HG02610 (cell line): Measurements from ENCODE around the gene NUP188.
"Not testable (repeated sequence)": the region's sequence is repeated elsewhere in the genome, so short reads cannot be mapped to it uniquely, and the experiment has no call there.

Experiments used
- ATAC-seq: cut with Tn5 transposase; IDR thresholded peaks from one replicate; pipeline ENCODE4 v1.9.1; 2021; ENCODE audit warnings: mild to moderate bottlenecking, moderate library complexity; ENCODE audit not compliant: unreplicated experiment

NUP188 gene

DNA sequence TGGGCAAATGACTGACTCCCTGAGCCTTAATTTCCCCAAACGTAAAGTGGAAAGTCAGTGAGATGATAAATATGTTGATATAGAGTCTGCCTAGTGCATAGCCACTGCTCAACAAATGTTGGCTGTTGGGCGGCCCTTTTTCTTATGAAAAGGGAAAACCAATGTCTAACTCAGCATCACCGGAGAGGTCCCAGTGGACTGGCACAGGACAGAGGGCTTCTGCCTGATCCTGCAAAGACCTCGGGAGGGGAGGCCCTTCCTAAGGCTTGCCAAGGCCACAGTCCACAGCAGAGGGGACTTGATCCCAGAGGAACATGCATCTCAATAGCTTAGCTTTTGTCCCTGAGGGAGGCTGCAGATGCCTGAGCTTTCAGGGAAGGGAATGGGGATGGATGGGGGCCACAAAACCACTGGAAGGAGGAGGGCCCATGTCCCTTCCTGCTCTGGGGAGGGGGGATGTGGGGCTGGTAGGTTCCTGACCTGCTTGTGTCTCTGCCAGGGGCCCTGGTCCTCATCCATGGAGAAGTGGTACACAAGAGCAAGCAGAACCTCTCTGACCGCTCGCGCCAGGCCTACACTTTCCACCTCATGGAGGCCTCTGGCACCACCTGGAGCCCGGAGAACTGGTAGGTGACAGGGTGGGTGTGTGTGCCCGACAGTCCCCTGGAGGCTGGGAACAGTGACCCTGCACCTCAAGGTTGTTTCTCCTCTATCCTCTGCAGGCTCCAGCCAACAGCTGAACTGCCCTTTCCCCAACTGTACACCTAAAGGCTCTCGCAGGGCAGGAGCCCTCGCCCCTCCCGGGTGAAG lies 6.3 kb upstream of the NUP188 start:
- ATAC-seq: no peak

DNA sequence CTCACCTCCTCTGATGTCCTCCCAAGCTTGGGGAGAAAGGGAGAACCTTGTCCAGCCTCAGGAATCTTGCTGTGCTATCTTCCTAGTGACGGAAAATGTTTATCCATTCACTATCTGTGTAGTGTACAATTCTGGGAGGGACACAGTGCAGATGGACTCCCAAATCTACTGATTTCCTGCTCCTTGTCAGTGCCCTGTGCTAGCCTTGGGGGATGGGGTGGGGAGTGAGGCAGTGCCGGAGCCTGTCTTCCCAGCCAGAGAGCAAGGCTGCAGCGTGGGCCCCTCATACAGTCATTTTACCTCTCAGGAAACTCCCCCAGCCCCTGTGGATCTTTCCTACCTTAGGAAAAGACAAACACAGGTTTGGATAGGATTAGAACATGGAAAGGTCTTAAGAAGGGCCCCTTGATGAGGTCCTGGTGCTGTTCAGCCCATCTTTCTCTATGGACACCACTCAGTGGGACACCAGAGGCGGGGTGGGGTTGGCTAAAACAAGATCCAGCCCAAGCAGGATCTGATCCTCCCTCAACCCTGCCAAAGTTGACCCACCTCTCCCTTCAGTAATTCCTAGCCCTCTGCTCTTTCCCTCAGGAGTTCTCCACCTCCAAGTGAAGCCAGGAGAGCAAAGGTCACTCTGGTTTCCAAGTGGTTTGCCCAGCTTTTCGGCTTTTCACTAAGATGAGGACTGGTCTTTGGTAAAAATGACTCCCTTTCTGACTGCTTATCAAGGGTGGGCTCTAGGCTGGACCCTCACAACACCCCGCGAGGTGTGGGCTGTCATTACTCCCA lies 3.5 kb upstream of the NUP188 start:
- ATAC-seq: no peak

DNA sequence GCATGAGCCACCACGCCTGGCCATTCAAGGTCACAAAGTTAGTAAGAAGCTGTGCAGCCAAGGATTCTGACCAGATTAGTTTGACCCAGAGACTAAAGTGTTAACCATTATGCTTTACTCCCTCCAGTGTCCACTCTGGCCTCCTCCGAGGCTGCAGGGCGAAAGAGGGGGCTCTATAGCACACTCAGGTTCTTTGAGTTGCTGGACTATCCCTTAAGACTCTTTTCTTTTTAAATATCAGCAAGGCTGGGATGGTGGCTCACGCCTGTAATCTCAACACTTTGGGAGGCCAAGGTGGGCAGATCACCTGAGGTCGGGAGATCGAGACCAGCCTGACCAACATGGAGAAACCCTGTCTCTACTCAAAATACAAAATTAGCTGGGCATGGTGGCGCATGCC lies 2.5 kb upstream of the NUP188 start:
- not testable (repeated sequence) for ATAC-seq

DNA sequence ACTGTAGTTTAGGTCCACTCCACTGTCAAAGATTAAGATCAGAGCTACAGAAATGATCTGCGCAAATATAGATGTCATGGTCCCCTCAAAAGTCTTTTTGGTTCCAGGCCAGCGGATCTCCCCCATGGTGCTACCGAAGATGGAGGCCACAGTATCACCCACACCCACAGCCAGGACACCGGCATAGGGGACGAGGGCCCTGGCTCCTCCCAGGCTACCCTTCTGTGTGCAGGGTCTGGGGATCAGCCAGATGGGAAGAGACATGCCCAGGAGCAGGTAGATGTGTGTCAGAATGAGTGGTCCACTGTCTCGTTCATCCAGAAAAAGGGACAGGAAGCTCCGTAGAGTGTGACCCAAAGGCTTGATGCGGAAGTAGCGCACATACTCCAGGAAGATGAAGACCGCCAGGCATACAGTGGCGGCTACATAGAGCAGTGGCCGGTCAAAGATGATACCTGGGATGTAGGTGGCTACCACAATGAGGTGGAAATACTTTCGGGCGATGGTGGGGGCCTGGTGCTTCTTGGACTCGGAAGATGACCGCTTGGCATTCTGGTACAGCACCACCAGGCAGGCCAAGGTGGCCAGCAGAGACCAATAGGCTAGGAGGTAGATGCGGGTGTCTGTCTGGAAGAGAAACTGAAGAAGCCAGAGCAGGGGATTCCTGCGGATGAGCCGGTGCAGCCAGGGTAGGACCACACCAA lies 1.5 kb upstream of the NUP188 start:
- no peak for ATAC-seq

DNA sequence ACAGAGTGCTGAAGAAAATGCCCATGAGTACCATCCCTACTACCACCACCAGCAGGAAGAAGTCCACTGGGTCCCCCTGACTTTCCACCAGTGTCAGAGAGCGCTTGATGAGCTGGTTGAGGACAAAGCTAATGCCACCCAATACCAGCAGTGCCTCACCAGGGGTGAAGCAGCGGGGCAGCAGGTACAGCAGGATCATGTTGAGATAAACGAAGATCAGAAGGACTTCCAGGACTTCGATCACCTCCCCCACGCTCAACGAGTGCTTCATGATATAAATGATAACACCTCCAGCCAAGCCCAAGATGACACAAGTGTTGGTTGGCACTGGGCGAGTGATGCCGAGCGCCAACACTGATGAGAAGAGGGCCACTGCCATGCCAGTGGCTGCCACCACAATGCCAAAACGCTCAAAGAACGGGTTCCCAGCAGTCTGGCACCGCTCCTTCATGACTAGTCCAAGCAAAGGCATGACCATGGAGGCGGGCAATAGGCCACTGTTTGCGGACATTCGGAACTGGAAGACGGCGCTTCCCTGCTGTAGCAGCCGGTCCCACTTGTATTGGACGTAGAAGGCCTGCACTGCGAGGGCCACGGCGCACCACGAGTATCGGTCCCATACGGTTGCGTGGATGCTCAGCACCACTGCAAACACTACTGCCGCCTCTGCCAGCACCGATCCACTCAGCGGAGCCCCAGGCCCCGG lies 775 bp upstream of the NUP188 start:
- no peak for ATAC-seq

DNA sequence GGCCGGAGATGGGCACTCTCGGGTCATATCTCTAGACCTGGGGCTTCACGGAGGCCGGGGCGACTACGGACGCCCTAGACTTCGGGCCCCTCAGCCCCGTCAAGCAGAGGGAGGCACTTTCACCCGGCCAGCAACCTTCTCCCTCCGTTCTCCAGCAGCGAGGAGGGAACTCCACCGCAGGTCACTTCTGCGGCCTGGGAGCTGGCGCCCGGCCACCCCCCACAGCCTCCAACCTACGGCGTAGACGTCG lies 297 bp upstream of the NUP188 start:
- ATAC-seq: no peak

DNA sequence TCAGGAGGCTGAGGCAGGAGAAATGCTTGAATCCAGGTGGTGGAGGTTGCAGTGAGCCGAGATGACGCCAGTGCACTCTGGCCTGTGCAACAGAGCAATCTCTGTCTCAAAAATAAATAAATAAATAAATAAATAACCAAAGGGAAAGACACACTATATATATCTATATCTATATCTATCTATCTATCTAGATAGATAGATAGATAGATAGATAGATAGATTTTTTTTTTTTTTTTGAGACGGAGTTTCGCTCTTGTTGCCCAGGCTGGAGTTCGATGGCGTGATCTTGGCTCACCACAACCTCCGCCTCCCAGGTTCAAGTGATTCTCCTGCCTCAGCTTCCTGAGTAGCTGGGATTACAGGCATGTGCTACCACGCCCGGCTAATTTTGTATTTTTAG lies 13.9 kb downstream of the NUP188 start:
- ATAC-seq: not testable (repeated sequence)

DNA sequence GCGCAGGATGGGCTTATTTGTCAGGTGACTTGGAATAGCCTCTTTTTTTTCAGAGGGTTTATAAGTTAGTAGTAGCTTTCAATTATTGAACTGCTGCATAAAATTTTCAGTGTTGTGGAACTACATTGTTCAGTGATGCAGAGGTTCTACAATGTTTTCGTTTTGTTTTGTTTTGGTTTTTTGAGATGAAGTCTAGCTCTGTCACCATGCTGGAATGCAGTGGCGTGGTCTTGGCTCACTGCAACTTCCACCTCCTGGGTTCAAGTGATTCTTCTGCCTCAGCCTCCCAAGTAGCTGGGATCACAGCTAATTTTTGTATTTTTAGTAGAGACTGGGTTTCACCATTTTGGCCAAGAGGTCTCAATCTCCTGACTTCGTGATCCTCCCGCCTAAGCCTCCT lies 22.0 kb downstream of the NUP188 start:
- ATAC-seq: no peak

DNA sequence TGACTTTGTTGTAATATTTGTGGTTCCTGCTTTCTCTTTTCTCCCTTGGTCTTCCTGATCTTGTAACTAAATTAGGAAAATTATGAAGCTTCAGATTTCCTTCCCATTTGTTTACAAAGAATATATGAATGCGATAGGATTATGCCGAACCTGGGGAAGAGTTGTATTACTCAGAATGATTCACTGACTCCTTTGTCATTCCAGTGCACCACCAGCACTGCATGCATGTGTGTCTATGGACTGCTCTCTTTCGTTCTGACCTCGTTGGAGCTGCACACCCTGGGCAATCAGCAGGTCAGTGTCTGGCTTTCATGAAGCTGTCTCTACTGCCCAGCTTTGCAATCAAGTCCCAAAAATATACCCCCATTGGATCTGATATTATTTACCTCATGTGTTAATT lies 25.5 kb downstream of the NUP188 start:
- ATAC-seq: no peak

DNA sequence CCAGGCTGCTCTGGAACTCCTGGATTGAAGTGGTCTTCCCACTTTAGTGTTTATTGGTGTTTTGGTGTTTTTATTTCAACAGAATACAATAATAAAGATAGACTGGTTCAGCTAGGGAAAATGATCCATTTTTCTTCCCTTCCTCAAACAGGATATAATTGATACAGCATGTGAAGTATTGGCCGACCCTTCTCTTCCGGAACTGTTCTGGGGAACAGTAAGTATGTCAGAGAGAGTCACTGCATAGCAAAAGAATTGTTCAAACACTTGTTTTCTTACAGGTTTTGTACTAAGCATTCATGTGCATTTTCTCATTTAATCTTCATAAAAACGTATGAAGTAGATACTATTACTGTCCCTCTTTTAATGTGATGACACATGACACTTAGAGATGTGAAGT lies 31.6 kb downstream of the NUP188 start:
- ATAC-seq: no peak

DNA sequence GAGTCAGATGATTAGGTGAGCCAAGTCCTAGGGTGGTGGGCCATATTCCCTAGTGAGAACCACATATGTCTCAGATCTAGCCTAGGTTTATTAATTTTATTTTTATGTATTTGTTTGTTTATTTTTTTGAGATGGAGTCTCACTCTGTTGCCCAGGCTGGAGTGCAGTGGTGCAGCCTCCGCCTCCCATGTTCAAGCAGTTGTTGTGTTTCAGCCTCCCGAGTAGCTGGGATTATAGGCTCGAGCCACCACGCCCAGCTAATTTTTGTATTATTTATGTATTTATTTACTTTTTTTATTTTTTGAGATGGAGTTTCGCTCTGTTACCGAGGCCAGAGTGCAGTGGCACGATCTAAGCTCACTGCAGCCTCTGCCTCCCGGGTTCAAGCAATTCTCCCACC lies 36.0 kb downstream of the NUP188 start:
- no peak for ATAC-seq

DNA sequence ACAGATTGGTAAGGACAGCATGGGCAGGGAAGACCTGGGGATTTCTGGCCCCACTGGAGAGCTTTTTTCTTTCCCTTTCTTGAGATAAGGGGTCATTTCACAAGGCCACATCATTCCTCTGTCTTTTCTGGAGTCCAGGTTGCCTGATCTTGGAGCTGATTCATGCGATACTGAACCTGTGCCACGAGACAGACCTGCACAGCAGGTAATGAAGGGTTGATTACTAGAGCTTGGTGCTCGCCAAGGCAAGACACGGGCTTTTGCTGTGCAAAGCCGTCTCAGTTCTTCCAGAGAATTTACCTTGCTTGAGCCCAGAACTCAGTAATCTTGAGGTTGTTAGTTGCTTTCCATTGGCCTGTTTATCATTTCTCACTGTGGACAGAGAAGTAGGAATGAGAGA lies 39.2 kb downstream of the NUP188 start:
- ATAC-seq: no peak

DNA sequence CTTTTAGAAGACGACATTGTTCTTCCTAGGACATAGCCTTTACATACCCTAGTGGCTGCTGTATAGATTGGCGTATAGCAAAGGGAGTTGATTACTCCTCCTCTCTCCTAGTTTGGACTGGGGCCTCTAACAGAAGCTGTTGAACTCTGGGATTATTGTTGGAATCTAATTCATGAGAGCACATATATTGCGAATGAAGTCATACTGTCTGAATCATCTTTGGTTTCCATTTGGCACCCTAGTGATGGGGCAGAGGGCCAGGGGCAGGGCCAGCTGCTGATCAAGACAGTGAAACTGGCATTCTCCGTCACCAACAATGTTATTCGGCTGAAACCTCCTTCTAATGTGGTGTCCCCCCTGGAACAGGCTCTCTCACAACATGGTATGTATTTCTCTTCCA lies 40.3 kb downstream of the NUP188 start:
- no peak for ATAC-seq

DNA sequence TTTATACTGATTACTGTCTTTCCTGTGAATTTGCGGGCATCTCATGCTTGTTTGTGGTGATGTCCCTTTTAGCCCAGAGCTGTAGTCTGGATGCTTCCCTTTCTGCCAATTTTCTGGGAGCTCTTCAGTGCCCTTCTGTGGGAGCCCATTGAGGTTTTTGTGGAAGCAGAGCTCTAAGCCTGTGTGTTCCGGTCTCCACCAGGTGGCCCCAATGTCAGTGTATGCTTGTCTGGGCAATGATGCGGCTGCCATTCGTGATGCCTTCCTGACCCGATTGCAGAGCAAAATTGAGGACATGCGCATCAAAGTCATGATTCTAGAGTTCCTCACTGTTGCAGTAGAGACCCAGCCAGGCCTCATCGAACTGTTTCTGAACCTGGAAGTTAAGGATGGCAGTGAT lies 45.5 kb downstream of the NUP188 start:
- ATAC-seq: no peak

DNA sequence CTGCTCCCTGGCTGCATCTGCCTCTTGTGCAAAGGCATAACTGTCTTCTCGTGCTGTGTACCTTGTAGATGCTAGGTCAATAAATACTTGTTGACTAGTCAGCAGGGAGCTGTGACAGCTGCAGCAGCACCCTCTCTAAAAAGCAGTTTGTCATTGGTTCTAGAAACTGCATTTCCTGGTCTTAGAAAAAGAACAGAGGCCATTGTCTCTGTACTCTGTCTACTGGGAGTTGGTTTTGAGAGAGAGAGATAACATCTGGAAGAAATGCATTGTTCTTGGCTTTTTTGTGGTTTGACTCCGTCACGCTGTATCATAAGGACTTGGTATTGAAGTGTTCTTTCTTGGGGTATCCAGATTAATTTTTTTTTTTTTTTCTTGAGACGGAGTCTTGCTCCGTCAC lies 48.3 kb downstream of the NUP188 start:
- ATAC-seq: no peak

DNA sequence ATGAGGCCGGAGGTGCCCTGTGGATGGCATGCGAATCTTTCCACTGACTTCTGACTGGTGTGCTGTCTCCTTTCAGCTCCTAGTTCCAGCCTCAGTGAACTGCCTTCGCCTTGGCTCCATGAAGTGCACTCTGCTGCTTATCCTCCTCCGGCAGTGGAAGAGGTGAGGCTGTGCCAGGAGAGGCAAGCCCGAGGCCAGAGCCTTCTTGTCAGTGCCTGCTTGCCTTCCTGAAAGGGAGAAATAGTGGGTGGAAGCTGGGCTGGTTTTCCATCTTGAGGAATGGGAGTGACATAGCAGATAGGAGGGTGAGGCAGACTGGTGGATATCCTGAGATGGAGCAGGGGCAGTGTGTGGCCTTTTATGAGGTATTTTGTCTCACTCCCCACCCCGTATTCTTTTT lies 51.0 kb downstream of the NUP188 start:
- ATAC-seq: no peak

DNA sequence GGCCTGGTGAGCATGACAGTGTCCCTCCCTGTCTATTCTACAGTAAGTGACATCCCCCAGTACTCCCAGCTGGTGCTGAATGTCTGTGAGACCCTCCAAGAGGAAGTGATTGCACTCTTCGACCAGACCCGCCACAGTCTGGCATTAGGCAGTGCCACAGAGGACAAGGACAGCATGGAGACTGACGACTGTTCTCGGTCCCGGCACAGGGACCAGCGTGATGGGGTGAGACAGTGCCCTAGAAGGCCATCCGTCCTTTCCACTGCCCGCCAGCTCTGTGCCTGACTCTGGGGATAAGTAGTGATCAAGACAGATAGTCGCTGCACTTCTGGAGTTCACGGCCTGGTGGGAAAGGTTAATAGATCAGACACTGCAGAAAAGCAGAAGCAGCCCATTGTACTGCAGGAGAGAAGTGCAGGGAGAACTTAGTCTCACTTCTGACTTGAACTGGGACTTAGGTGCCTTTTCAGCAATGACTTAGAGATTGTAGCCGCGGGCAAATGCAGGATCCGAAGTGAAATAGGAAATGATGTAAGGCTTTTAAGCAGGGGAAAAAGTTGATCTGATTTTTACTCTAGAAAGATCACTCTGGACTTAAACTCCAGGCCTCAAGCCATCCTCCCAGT lies 52.2 kb downstream of the NUP188 start:
- no peak for ATAC-seq

DNA sequence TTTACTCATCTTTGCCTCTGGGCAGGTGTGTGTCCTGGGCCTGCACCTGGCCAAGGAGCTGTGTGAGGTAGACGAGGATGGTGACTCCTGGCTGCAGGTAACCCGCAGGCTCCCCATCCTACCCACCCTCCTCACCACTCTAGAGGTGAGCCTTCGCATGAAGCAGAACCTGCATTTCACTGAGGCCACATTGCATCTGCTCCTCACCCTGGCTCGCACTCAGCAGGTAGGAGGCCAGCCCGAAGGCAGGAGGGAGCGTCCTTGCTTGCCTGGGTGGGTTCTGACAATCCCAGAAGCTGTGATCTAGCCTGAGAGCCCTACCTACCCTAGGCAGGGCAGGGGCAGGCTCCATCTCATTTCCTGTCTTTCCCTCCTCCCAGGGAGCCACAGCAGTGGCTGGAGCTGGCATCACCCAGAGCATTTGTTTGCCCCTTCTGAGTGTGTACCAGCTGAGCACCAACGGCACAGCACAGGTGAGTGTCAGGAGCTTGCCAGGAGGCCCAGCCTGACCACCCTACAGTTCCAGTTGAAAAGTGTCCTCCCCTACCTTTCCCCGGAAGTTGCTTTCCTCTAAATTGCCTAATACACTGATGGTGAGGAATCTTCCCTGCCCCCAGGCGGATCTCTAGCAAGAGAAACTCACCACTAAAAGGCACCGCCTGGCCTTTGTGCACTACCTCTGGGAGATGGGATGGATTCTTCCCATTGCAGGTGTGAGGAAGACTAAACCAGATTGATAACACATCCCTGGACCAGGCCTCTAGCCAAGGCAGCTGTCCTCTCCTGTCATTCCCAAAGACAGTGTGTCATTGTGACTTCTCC lies 54.2 kb downstream of the NUP188 start:
- no peak for ATAC-seq

DNA sequence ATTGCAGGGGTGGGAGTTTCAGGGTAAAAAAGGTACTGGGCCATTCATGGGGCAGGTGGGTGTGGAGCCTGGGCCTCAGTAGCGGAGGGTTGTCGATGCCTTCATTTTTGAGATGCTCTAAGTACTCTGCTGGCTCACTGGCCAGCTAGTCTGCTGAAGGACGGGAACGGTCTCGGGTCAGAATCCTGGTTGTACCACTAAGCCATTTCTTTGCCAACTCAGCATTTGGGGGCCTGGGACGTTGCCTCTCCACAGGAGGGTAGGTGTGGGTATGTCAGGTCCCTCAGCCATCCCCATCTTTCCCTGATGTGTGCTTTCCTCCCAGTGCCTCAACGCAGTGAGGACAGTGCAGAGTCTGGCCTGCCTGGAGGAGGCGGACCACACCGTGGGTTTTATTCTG lies 55.5 kb downstream of the NUP188 start:
- no peak for ATAC-seq

DNA sequence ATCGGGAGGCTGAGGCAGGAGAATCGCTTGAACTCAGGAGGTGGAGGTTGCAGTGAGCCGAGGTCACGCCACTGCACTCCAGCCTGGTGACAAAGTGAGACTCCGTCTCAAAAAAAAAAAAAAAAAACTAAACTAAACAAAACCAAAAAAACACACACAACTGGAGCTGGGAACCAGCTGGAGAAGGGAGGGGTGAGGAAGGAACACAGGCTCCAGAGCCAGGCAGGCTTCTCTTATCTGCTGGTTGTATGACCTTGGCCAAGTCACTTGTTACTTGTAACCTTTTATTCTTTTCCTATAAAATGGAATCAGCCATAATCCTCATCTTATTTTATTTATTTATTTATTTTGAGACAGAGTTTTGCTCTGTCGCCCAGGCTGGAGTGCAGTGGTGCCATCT lies 56.7 kb downstream of the NUP188 start:
- ATAC-seq: not testable (repeated sequence)
